Measurements from ENCODE around the gene KCTD20.

KCTD20 gene

DNA sequence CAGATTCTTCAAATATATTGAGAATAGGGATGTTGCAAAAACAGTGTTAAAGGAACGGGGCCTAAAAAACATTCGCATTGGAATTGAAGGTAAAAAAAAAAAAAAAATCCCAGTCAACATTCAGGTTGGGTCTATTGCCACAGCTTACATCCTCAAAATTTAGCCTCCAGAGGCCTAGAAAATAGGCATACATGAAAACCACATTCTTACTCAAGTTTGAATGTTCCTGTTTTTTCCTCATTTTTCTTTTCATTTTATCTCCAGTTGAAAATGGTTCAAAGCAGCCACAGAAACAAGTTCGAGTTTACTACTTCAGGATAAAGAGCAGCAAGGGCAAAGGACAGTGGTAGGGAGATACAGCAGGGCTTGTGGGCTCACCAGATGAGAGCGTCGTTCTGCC, 41.9 kb downstream of the KCTD20 start:
- H3K4me1 Mint-ChIP-seq: peaks cover 7% of the 10 kb centered on the region
- H3K4me3 Mint-ChIP-seq: no peak overlapping the region
- TF ChIP-seq, protein P1, sequence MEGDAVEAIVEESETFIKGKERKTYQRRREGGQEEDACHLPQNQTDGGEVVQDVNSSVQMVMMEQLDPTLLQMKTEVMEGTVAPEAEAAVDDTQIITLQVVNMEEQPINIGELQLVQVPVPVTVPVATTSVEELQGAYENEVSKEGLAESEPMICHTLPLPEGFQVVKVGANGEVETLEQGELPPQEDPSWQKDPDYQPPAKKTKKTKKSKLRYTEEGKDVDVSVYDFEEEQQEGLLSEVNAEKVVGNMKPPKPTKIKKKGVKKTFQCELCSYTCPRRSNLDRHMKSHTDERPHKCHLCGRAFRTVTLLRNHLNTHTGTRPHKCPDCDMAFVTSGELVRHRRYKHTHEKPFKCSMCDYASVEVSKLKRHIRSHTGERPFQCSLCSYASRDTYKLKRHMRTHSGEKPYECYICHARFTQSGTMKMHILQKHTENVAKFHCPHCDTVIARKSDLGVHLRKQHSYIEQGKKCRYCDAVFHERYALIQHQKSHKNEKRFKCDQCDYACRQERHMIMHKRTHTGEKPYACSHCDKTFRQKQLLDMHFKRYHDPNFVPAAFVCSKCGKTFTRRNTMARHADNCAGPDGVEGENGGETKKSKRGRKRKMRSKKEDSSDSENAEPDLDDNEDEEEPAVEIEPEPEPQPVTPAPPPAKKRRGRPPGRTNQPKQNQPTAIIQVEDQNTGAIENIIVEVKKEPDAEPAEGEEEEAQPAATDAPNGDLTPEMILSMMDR (IDR thresholded peaks at IDR 0.05; ENCODE audit: unreplicated experiment in 3 of 3): no peak
- H3K27me3 Mint-ChIP-seq (ENCODE audit: low read depth): no peaks in the 10 kb centered on the region
- H3K9me3 Mint-ChIP-seq: no peaks in the 10 kb centered on the region
- H3K36me3 Mint-ChIP-seq (ENCODE audit: low read depth): peaks cover 75% of the 10 kb centered on the region
- H3K27ac Mint-ChIP-seq: no peak overlapping the region

DNA sequence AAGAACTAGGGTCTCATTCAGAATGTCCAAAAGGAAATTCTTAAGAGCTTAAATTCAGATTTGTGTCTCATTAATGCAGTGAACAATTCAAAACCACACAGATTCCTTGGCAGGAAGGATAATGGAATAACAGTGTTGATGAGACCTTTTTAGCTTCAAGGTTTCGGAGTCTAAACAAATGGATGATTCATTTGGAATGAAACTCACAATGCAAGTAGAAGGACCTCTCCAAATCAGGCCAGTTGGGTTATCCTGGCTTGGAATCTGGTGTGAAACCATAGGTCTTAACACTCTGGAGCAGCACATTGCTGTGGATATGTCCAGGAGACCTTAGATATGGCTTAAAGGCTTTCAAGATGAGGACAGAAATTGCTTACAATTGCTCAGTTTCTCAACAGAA, 44.9 kb downstream of the KCTD20 start:
- Mint-ChIP-seq H3K27ac (no peak overlapping the region), H3K4me1 (peaks cover 7% of the 10 kb centered on the region), H3K27me3 (ENCODE audit: low read depth) (no peaks in the 10 kb centered on the region), H3K4me3 (no peak overlapping the region), H3K36me3 (ENCODE audit: low read depth) (peaks cover 77% of the 10 kb centered on the region), H3K9me3 (no peaks in the 10 kb centered on the region)
- TF ChIP-seq, protein P1 (IDR thresholded peaks at IDR 0.05; ENCODE audit: unreplicated experiment in 3 of 3): no peak

DNA sequence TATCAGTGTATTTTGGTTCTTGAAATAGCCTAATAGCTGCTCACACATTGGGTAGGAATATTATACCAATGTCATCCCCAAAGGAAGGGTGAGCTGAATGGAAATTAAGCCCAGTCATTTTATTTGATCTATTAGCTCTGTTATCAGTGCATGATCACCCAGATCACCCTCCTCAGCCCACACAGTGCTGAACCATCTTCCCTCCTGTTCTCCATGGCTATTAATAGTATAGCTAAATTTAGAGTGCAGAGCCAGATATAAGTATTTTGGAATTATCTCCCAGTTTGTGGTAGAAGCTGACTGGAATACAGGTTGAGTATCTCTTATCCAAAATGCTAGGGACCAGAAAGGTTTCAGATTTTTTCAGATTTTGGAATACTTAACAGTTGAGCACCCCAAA, 45.4 kb downstream of the KCTD20 start:
- H3K27ac Mint-ChIP-seq: no peak overlapping the region
- H3K36me3 Mint-ChIP-seq (ENCODE audit: low read depth): peaks cover 78% of the 10 kb centered on the region
- no peak overlapping the region for H3K4me3 Mint-ChIP-seq
- peaks cover 7% of the 10 kb centered on the region for H3K4me1 Mint-ChIP-seq
- TF ChIP-seq, protein P1 (IDR thresholded peaks at IDR 0.05; ENCODE audit: unreplicated experiment in 3 of 3): no peak
- H3K9me3 Mint-ChIP-seq: no peaks in the 10 kb centered on the region
- no peaks in the 10 kb centered on the region for H3K27me3 Mint-ChIP-seq (ENCODE audit: low read depth)

DNA sequence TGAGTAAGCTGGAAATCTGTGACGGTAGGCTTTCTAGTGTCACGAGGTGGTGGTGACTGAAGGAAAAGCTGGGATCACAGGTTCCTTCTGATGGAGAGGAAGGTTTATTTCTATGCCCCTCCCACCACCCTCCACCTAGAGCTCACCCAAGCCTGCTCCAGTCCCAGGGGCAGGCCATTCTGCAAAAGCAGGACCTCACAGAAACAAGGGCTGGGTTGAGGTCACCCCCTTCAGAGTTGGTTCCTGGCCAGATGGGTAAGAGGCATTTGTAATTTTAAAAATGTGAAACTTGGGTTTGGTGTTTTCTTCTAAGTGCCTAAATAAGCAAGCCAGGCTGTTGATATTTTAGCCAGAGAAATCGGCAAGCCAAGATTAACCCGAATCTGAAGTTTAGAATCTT, 46.6 kb downstream of the KCTD20 start:
- Mint-ChIP-seq H3K36me3 (ENCODE audit: low read depth) (peaks cover 79% of the 10 kb centered on the region), H3K4me3 (no peak overlapping the region), H3K27ac (no peak overlapping the region), H3K4me1 (peaks cover 7% of the 10 kb centered on the region), H3K9me3 (no peaks in the 10 kb centered on the region), H3K27me3 (ENCODE audit: low read depth) (no peaks in the 10 kb centered on the region)
- TF ChIP-seq, protein P1 (IDR thresholded peaks at IDR 0.05; ENCODE audit: unreplicated experiment in 3 of 3): no peak

DNA sequence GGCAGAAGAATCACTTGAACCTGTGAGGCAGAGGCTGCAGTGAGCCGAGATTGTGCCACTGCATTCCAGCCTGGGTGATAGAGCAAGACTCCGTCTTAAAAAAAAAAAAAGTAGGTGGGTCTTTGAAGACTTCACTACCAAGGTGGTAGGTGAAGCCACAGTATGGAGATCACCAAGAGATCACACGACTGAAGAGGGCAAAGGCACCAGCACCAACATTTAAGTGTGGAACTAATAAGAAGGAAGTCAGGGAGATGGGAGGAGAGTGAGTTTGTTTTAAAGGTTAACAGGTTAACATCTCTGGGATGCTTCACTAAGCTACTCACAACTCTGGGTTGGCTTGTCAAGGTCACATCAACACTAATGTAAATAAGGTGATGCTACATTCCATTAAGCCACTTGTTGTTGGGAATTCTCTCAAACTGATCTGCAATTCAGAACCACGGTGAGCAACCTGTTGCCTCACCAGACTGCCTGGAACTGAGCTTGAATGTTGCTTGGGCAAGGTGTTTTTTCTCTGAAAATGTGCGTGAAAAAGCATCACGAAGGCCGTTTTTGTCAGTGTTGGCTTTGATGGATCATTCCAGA, 48.7 kb downstream of the KCTD20 start:
- no peaks in the 10 kb centered on the region for H3K9me3 Mint-ChIP-seq
- peaks cover 7% of the 10 kb centered on the region for H3K4me1 Mint-ChIP-seq
- H3K27ac Mint-ChIP-seq: no peak overlapping the region
- TF ChIP-seq, protein P1 (IDR thresholded peaks at IDR 0.05; ENCODE audit: unreplicated experiment in 3 of 3): no peak
- peaks cover 80% of the 10 kb centered on the region for H3K36me3 Mint-ChIP-seq (ENCODE audit: low read depth)
- no peak overlapping the region for H3K4me3 Mint-ChIP-seq
- no peaks in the 10 kb centered on the region for H3K27me3 Mint-ChIP-seq (ENCODE audit: low read depth)

DNA sequence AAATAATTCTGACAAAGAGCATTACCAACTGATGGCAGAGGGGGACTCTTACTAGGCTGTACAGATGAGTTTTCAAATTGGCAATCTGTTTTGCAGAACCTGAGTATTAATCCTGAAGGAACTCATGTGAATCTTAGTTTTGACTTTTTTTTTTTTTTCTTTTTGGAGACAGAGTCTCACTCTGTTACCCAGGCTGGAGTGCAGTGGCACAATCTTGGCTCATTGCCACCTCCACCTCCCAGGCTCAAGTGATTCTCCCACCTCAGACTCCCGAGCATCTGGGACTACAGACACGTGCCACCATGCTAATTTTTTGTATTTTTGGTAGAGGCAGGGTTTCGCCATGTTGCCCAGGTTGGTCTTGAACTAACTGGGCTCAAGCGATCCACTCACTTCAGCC, 49.3 kb downstream of the KCTD20 start:
- TF ChIP-seq, protein P1 (IDR thresholded peaks at IDR 0.05; ENCODE audit: unreplicated experiment in 3 of 3): no peak
- Mint-ChIP-seq H3K27me3 (ENCODE audit: low read depth) (no peaks in the 10 kb centered on the region), H3K27ac (no peak overlapping the region), H3K9me3 (no peaks in the 10 kb centered on the region), H3K36me3 (ENCODE audit: low read depth) (peaks cover 80% of the 10 kb centered on the region), H3K4me3 (no peak overlapping the region), H3K4me1 (peaks cover 7% of the 10 kb centered on the region)
